ENCODE measurements around the gene CCR6. TPM values are rescaled to one million over a fixed set of nuclear protein-coding genes. Genes with fewer than 3 reads are reported as not detected.
"Not testable (repeated sequence)": the region's sequence is repeated elsewhere in the genome, so short reads cannot be mapped to it uniquely, and the experiment has no call there.

Gene CCR6
- total and polyA plus RNA-seq, 2 experiments from 2014 or later, result not detected

DNA sequence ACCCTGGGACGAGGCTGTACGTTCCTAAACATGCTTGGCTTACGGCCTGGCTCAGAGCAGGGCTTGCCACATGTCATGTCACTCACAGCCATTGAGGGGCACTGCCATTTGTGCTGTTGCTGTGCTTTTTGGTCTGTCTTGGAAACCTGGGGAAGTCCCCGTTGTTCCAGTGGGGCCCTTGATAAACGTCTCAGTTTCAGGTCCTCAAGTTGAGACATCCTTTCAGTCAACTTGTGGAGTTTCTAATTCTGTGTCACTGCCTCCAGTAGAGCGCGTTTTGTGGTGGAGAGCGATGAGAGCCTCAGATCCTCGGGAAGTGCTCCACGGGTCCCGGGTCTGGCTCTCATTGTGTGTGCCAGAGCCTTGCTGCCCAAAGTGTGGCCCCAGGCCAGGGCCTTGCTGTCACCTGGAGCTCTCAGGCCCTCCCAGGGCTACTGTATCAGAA is 43.0 kb upstream of the CCR6 start:
- no peak overlapping the region for H3K4me2 ChIP-seq (ENCODE audit: unreplicated experiment)
- no peaks in the 10 kb centered on the region for H3K4me1 ChIP-seq (ENCODE audit: insufficient read depth)
- no peak overlapping the region for H2AFZ ChIP-seq
- no peak for DNase-seq
- H3K79me2 ChIP-seq (ENCODE audit: insufficient read depth), result no peaks in the 10 kb centered on the region
- in situ Hi-C loops (cut with MboI), result no loop called here
- no peaks in the 10 kb centered on the region for H3K9me3 ChIP-seq (ENCODE audit: low read depth)
- no peaks in the 10 kb centered on the region for H3K9me2 ChIP-seq (ENCODE audit: insufficient read depth)
- H3K36me3 ChIP-seq (ENCODE audit: low read depth), result no peaks in the 10 kb centered on the region
- no peak overlapping the region for H3K9ac ChIP-seq
- no peak overlapping the region for H3K27ac ChIP-seq
- TF ChIP-seq EZH2 (IDR thresholded peaks at IDR 0.05; ENCODE audit: insufficient read depth, poor library complexity, severe bottlenecking) (no peak), EZH2phosphoT487 (IDR thresholded peaks at IDR 0.05; ENCODE audit: insufficient read depth, low read depth) (no peak)
- H3F3A ChIP-seq (ENCODE audit: insufficient read depth), result no peaks in the 10 kb centered on the region
- 40 to 41% methylated on average over 11 of the region's 11 CpGs for WGBS, 2 experiments (ENCODE audit: low coverage in 1 of 2, low lambda C conversion rate in 2 of 2, missing lambda C conversion rate in 2 of 2)
- no peaks in the 10 kb centered on the region for H3K27me3 ChIP-seq (replicated peaks; ENCODE audit: insufficient read depth)
- H4K20me1 ChIP-seq (ENCODE audit: insufficient read depth), result no peaks in the 10 kb centered on the region
- no peak overlapping the region for H3K4me3 ChIP-seq

DNA sequence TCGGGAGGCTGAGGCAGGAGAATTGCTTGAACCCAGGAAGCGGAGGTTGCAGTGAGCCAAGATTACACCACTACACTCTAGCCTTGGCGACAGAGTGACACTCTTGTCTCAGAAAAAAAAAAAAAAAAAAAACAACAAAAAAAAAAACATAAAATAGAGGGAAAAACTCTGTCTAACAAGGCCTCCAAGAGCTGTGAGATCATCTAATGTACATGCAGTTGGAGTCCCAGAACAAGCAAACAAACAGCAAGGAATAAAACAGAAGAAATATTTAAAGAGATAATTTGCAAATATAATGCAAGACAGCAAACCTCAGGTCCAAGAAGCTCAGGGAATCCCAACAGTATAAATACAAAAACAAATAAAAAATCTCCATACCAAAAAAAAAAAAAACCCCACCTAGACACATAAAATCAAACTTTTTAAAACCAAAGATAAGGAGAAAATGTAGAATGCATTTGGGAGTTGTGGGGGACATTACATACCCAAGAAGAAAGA is 35.0 kb upstream of the CCR6 start:
- Histone ChIP-seq H3K27ac (no peak overlapping the region), H3K9ac (no peak overlapping the region), H3K4me2 (ENCODE audit: unreplicated experiment) (no peak overlapping the region), H3K4me3 (no peak overlapping the region), H3K9me3 (ENCODE audit: low read depth) (no peaks in the 10 kb centered on the region), H4K20me1 (ENCODE audit: insufficient read depth) (no peaks in the 10 kb centered on the region), H3K4me1 (ENCODE audit: insufficient read depth) (no peaks in the 10 kb centered on the region), H3K79me2 (ENCODE audit: insufficient read depth) (no peaks in the 10 kb centered on the region), H3F3A (ENCODE audit: insufficient read depth) (no peaks in the 10 kb centered on the region), H3K9me2 (ENCODE audit: insufficient read depth) (no peaks in the 10 kb centered on the region), H3K36me3 (ENCODE audit: low read depth) (no peaks in the 10 kb centered on the region), H2AFZ (no peak overlapping the region), H3K27me3 (replicated peaks; ENCODE audit: insufficient read depth) (no peaks in the 10 kb centered on the region)
- in situ Hi-C loops (cut with MboI), result no loop called here
- DNase-seq, result no peak
- 17 to 25% methylated on average over 3 of the region's 3 CpGs for WGBS, 2 experiments (ENCODE audit: low coverage in 1 of 2, low lambda C conversion rate in 2 of 2, missing lambda C conversion rate in 2 of 2)
- no peak for TF ChIP-seq EZH2phosphoT487 (IDR thresholded peaks at IDR 0.05; ENCODE audit: insufficient read depth, low read depth)
- TF ChIP-seq EZH2 (IDR thresholded peaks at IDR 0.05; ENCODE audit: insufficient read depth, poor library complexity, severe bottlenecking), result no peak

DNA sequence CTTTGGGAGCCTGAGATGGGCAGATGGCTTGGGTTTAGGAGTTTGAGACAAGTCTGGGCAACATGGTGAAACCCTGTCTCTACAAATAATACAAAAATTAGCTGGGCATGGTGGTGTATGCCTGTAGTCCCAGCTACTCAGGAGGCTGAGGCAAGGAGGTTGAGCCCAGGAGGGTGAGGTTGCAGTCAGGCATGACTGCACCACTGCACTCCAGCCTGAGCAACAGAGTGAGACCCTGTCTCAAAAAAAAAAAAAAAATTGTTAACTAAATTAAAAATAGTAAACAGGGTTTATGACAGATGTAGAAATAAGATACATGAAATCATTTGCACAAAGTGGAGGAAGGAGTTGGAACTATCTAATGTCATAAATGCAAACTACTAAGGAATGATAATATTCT is 34.2 kb upstream of the CCR6 start:
- DNase-seq; H3K4me3 ChIP-seq; in situ Hi-C loops (cut with MboI); H3K79me2 ChIP-seq (ENCODE audit: insufficient read depth); H3K9ac ChIP-seq; H4K20me1 ChIP-seq (ENCODE audit: insufficient read depth); H2AFZ ChIP-seq; H3K4me2 ChIP-seq (ENCODE audit: unreplicated experiment); H3K9me2 ChIP-seq (ENCODE audit: insufficient read depth); H3K27me3 ChIP-seq (replicated peaks; ENCODE audit: insufficient read depth); H3K36me3 ChIP-seq (ENCODE audit: low read depth); H3K27ac ChIP-seq; H3K4me1 ChIP-seq (ENCODE audit: insufficient read depth); H3K9me3 ChIP-seq (ENCODE audit: low read depth); H3F3A ChIP-seq (ENCODE audit: insufficient read depth): not testable (repeated sequence)

DNA sequence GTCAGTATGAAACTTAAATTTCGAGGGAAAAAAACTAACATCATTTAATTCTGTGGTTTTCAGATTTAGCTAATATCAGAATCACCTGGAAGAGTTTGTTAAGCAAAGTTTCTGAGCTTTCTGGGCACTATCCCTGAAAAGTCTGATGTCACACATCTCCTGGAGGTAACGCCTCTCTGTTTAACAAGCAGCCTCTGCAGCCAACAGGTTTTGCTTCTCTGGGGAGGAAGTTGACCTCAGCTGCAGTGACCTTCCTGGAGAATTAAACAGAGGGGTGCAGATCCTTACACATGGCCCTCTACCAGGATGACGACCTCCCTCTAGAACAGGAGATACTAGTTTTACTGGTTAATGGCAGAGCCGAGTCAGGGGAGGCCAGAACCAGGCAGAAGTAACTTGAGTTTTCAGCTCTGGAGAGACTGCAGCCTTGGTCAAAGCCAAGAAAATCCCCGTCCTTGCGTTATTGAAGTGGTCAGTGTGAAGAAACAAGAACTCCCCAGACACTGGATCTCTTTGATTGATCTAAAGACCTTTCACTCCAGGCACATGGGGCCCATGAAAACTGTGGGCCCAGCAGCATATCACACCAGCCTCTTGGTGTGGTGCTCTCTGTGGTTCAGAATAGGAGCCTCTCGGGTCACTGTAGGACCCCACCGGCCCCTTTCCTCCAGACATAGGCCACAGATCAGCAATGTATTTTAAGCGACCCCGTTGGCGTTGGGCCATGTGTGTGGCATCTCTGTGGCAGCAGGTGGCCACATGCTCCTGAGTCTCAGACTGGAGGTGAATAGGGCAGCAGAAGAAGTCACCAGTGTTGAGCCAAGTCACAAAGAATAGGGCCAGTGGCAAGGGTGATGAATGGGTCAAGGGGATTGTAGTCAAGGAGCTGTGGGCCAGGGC is 33.4 kb upstream of the CCR6 start:
- Histone ChIP-seq H3K4me3 (no peak overlapping the region), H3K9me2 (ENCODE audit: insufficient read depth) (no peaks in the 10 kb centered on the region), H3K36me3 (ENCODE audit: low read depth) (no peaks in the 10 kb centered on the region), H3K27ac (no peak overlapping the region), H2AFZ (no peak overlapping the region), H3K79me2 (ENCODE audit: insufficient read depth) (no peaks in the 10 kb centered on the region), H3F3A (ENCODE audit: insufficient read depth) (no peaks in the 10 kb centered on the region), H3K4me1 (ENCODE audit: insufficient read depth) (no peaks in the 10 kb centered on the region), H3K9ac (no peak overlapping the region), H3K27me3 (replicated peaks; ENCODE audit: insufficient read depth) (no peaks in the 10 kb centered on the region), H3K9me3 (ENCODE audit: low read depth) (no peaks in the 10 kb centered on the region), H4K20me1 (ENCODE audit: insufficient read depth) (no peaks in the 10 kb centered on the region), H3K4me2 (ENCODE audit: unreplicated experiment) (no peak overlapping the region)
- in situ Hi-C loops (cut with MboI), result no loop called here
- 33% methylated on average over 11 of the region's 11 CpGs for WGBS, 2 experiments (ENCODE audit: low coverage in 1 of 2, low lambda C conversion rate in 2 of 2, missing lambda C conversion rate in 2 of 2)
- DNase-seq, result no peak
- TF ChIP-seq EZH2phosphoT487 (IDR thresholded peaks at IDR 0.05; ENCODE audit: insufficient read depth, low read depth), result no peak
- TF ChIP-seq EZH2 (IDR thresholded peaks at IDR 0.05; ENCODE audit: insufficient read depth, poor library complexity, severe bottlenecking), result no peak

Data from GM23248 (cell line).